CD4-positive, alpha-beta T cell treated with Interleukin-17A for 4 hours (primary cell): ENCODE results near the gene ATP2B2.

Experiments
- DNase-seq: peaks from one replicate; pipeline ENCODE4 v3.0.0-alpha.2; 2020; ENCODE audit warnings: mixed read lengths

Gene ATP2B2

DNA sequence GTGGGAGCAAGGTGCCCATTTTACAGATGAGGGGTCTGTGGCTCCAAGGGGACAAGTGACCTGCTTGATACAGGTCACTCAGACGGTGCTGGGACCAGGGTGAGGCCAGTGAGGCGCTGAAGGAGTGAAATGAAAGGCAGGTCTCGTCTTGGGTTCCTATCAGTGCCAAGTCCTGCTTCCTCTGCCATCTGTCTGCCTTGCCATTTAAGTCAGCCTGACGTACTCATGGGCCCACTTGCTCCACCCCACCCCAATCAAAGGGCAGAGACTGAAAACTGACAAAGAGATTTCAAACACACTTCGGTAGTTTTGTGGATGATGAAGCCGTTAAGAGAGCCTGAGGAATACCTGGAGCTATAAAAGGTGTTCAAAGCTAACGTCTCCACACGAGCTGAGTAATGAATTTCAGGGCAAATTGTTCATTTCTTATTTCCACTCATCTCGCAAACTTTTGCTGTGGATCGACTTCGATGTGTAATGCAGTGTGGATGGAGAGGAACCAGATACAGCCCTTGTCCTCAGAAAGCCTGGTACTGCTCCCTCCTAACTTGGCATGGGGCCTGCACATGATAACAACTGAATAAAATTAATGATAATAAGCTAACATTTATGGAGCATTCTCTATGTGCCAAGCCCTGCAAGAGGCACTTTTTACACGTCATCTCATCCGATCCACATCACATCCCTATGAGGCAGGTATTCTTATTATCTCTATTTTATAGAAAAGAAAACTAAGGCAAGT lies 36.6 kb downstream of the ATP2B2 start:
- no peak for DNase-seq

GRCh38 chr3:10467904-10468612 lies 37.3 kb downstream of the ATP2B2 start:
- DNase-seq = no peak

- no peak for DNase-seq
These were observed 38.2 kb downstream of the ATP2B2 start for GRCh38 chr3:10467204-10467603.

DNA sequence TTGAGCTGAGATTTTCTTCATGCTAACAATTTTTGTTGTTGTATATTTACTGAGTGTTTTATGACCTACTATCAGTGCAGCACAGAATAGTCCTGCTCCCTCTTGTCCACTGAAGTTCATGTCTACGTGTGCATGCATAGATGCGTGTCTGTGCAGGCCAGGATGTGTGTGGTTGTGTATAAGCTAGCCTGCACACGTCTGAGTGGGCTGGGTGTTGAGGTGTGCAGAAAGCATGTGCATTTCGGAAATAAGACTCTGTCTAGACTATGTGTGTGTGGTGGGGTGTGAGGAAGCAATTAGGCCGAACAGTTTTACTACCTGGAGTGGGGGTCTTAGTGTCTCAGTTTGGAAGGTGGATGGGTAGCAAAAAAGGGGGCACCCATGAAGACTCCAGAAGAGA lies 39.2 kb downstream of the ATP2B2 start:
- DNase-seq = no peak

GRCh38 chr3:10465161-10465560 lies 40.2 kb downstream of the ATP2B2 start:
- DNase-seq = no peak

DNA sequence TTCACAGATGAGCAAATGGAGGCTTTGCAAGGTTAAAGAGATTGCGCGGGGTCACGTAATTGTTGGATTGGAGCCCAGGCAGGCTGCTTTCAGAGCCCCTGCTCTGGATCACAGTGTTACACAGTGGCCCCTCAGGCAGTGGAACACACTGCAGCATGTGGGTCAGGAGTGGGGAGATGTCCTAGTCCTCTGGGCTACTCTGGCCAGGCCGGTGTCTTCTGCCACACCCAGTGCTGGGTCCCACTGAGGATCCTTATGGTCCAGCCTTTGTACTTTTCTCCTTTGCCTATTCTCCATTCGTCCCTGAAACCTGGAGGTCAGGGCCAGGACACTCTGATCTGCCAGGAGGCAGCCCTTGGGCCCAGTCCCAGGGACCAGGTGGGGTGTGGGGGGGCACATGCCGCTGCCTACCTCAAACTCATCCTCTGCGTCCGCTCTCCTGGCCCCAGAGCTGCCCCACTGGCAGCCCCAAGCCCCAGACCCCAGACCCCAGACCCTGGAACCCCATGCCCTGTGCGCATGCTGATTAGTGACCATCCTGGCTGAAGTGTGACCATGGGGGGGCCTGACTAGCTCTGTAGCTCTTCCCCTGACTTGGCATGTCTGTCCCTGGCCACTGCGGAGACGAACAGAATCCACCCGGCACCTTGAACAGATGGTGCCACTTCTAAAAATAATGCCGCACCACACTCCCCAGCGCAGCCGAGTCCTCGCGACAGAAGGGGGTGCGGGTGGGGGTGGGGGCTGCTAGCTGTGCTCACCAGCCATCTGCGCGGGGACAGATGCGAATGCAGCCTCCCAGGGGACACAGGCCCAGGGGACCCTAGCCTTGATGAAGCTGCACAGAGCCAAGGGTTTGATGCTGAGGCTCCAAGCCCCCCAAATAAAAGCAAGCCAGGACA lies 41.6 kb downstream of the ATP2B2 start:
- DNase-seq = no peak

DNA sequence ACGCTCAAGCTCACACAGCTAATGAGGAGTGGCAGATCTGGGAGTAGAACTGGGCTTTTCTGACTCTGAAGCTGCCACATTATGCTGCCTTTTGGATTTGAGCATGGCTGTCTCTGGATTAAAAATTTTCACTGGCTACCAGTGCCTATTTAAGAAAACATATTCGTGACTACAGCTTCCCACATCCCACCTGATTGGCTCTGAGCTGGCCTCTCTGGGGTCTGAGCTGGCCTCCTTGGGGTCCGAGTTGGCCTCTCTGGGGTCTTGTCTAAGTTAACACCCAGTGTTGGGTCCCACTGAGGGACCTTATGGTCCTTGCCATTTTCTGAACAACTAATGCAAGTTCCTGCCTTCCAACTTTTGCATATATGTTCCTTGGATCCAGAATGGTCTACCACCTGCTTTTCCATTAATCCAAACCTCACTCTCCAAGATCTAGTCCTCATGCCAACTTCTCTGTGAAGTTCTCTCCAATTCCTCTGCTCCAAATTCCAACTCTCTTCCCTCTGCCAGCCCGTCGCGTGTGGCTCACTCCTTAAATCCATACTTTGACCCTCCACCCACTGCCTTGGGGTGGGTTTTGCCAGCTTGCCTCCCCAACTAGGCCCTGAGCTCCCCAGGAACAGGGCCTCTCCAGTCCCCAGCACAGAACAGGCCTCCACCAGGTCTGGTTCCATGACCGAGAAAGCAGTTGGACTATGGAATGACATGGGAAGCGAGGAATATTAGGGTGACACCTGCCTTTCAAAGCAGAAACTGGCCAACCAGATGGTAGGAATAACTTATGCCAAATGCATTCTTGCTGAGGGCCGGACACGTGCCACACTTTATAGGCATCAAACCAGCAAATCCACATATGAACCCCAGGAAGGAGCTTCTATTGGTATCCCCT lies 42.5 kb downstream of the ATP2B2 start:
- no peak for DNase-seq

DNA sequence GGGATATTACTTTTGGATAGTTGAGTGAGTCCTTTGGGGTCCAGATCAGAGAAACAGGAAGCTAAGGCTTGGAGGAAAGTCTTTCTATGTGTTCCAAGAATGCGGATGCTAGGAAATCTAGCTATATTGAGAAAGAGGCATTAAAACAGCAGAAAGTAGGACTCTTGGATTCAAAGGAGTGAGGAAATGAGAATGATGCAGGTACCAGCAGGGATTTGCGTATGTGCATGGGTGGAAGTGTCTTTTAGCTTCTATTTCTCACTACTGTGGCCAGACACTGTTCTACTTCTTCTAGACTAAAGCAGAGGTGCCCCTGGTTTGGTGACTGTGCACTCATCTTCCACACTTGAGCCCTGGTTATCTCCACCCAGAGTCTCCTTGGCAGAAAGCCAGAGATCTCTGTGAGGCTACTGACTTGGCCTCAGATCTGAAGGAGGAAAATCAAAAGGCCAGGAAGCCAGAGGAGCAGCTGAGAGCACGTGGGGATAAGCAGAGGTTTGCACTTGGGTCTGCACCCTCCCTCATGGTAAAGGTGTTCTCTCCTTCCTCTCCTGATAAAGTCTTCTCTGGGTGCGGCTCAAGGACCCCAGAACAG lies 44.3 kb downstream of the ATP2B2 start:
- DNase-seq = no peak

DNA sequence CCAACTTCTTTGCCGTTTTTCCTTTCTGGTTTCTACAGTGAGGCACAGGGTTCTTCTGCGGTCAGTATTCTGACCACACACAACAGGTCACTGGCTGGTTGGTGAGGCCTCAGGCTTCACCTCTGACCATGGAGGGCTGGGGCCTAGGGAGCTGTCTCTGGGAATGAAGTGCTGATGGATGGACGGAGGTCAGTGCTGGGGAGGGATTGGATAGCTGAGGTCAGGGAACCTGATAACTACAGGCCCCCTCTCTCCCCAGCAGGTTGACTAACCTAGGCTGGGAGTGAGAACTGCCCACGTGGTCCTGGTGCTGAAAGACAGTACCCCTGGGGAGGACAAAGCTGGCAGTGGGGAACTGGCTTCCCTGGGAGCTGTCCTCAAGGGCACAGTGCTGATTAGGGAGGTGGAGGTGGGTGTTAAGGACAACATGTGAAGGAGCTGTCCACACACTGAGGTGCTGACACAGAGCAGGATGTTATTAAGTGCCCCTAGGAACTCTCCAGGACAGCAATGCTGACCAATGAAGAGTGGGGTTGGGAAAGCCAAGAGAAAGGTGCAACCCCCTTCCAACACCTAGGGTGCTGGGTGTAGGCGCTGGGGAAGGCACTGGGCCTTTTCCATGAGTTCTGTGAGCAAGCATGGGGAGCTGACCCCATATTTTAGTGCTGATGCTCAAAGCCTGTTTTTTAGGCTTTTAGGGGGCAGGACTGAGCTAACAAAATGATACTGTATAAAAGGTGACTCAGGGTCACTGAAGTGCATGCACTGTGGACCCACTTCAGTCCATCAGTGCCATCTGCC lies 45.2 kb downstream of the ATP2B2 start:
- peak; percentile 26 for DNase-seq

DNA sequence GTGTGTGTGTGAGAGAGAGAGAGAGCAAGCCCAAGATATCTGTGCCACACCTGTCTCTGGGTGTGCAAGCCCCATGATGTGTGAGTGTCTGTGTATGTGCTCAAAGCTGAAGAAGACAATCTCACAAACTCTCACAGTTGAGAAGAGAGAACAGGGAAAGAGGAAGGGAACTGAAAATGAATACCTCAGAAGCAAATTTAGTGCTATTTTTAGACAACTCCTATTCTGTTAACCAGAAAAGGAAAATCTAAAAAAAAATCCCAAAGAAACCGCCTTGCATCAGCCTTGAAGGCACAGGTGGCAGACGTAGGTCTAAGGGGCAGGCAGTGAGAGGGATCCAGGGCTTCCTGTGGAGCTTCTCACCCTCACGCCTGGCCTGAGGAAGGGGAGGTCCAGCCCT lies 47.8 kb downstream of the ATP2B2 start:
- no peak for DNase-seq

- no peak for DNase-seq
These were observed 48.4 kb downstream of the ATP2B2 start for GRCh38 chr3:10456981-10457380.

DNA sequence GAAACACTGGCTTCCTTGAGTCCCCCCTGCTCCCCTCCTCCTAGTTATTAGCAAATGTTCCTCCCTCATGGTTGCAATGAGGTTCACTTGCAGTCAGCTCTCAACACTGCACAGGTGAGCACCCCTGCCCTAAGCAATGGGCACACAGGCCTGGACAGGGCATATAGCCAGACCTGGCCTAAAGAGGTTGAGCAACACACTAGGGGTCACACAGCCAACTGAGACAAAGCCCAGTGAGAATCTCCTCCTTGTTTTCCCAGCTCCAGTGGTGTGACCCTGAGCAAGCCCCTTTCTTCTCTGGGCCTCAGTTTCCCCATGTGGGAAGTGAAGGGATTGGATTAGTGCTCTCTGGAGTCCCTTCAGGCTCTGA lies 49.9 kb downstream of the ATP2B2 start:
- DNase-seq = no peak

GRCh38 chr3:10454907-10455544 lies 50.4 kb downstream of the ATP2B2 start:
- DNase-seq = no peak

DNA sequence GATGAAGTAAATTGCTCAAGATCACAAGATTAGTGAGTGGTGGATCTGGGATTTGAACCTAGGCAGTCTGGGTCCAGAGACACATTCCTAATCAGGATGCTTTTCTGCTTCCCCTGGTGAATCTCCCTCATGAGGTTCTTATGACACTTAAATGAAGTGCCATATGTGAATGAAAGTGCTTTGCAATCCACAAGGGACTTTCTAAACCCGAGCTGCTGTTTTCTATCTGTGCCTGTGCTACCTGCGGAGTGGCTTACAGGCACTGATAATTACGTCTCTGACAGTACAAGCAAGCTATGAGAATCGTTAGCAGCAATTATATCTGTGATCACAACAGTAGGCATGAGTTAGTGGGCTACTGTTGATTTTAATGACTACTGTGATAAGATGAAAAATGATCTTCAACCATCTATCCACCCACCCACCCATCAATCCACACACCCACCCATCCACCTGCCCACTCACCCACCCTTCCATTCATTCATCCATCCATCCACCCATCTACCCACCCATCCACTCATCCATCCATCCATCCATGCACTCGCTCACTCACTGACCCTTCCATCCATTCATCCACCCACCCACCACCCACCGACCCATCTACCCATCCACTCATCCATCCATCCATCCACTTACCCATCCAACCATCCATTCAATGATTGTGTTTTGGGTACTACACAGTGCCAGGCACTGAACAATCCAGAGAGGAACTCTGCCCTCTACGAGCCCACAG lies 51.8 kb downstream of the ATP2B2 start:
- no peak for DNase-seq

DNA sequence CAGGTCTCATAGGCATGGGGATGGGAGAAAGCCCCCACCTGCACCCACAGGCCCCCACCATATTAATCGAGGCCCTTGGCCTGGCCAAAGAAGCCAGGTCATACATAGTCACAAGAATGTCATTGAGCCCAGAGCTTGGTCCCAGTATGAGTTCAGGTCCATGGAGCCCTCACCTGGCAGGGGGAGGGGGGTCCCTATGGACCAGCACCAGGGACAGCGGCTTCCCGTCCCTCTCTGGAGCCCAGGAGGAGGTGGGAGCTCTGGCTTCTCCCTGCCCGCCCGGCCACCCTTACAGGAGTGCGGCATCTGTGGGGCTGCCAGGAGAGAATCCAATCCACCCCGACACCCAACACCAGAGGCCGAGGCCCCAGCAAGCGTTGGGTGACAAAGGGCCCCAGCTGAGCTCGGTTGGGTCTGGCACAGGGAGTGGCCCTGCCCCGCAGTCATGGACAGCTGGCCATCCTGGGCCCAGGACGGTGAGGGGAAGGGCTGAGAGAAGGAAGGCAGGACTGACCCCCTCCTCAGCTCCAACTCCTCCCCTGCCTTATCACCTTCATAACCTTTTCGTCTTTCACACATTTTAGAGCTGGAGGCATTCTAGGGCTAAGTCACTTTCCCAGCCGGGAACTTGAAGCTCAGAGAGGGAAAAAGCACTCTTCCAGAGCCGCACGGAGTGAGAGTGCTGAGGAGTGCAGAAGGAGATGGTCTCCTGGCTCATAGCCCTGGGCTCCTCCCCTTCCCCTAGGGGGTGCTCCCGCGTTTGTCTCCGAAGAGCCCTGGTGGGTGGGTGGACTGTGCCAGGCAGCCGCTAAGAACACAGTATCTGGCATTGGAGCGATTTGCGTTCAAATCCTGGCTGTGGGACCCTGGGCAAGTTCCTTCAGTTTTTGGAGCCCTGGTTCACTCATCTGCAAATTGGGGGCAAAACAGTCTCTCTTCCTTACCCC lies 54.6 kb downstream of the ATP2B2 start:
- DNase-seq = no peak

DNA sequence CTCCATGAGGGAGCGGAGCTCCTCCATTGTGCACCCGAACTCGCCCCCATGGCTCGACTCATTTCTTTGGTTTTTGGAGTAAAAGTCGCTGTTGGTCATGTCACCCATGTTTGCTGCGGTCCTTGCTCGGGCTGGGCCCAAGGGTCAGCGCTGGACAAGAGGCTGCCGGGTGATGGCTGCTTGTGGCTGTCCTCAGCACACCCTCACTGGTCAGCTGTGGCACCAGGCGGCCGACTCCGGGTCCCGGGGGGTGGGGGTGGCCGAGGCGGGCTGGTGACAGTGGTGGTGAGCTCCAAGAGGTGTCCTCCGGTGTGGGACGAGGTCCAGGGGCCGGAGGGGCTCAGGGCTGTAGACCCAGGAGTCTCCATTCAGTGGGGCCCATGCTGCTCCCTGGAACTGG lies 56.0 kb downstream of the ATP2B2 start:
- no peak for DNase-seq

GRCh38 chr3:10448544-10448943 lies 56.8 kb downstream of the ATP2B2 start:
- no peak for DNase-seq

GRCh38 chr3:10447527-10448260 lies 57.7 kb downstream of the ATP2B2 start:
- DNase-seq = no peak
